ENCODE data around the gene RHD.
"Not testable (repeated sequence)": the region's sequence is repeated elsewhere in the genome, so short reads cannot be mapped to it uniquely, and the experiment has no call there.

Gene RHD

DNA sequence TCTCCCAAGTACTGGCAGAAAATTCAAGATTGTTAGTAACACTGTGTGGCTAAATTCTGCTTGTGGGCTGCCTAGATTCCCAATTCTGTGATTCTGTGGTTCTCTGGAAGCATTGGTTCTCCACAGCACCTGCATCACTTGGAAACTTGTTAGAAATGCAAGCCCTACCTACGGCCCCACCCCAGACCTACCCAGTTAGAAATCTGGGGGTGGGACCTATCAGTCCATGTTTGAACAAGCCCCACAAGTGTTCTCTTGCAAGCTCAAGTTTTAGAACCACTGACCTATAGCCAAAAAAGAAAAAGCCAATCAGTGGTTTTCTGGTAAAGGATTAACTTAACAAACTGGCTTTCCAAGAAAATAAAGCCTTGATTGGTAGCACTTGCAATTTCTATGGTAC lies 35.9 kb downstream of the RHD start:
- not testable (repeated sequence) for DNase-seq (ENCODE audit: low spot score)

DNA sequence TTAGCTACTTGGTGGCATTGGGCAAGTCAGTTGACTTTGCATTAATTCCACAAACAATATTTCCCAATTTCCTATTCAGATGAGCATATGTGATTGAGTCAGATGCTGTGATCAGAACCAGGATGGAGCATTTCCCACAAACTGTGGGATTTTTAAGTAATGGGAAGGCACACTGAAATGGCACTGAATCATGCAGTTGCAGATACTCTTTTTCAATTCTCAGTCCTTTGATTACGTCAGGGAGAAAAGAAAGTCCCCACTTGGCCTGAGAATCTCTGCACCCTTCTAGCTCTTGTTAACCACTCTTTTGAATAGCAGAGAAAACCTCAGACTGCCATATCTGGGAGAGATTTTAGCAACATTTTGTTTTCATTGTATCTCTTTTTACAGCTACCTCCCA lies 36.8 kb downstream of the RHD start:
- DNase-seq (ENCODE audit: low spot score), result not testable (repeated sequence)

DNA sequence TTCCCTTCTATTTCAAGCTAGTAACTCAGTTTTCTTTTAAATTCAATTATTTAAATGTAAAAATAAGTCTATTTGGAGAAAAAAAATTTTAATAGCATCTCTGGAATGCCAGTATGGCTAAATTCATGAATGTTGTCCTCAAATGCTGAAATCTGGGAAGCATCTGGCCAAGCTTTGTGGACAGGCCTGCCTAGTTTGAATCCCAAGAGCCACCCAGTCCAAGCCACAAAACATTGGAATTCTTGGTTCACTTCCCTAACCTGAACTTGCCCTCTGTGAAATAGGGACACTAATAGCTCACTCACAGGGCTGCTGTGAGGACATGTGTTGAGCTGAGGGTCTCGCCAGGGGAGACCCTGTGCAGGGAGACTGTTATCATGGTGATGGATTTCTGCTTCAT lies 37.2 kb downstream of the RHD start:
- DNase-seq (ENCODE audit: low spot score), result not testable (repeated sequence)

DNA sequence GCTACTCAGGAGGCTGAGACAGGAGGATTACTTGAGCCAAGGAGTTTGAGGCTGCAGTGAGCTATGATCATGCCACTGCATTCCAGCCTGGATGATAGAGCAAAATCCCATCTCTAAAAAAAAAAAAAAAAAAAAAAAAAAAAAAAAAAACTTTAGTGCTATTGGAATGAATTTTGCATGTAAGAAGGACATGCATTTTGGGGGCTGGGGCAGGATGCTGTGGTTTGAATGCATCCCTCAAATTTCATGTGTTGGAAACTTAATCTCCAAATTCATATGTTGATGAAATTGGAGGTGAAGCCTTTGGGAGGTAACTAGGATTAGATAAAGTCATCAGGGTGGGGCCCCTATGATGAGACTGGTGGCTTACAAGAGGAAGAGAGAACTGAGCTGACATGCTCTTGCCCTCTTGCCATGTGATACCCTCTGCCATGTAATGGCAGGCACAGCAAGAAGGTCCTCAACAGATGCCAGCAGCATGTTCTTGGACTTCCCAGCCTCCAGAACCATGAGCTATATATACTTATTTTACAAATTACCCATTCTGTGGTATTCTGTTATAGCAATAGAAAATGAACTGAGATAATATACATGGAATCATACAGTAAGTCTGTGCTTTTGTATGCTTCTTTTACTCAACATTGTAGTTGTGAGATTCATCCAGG lies 40.6 kb downstream of the RHD start:
- not testable (repeated sequence) for DNase-seq (ENCODE audit: low spot score)

DNA sequence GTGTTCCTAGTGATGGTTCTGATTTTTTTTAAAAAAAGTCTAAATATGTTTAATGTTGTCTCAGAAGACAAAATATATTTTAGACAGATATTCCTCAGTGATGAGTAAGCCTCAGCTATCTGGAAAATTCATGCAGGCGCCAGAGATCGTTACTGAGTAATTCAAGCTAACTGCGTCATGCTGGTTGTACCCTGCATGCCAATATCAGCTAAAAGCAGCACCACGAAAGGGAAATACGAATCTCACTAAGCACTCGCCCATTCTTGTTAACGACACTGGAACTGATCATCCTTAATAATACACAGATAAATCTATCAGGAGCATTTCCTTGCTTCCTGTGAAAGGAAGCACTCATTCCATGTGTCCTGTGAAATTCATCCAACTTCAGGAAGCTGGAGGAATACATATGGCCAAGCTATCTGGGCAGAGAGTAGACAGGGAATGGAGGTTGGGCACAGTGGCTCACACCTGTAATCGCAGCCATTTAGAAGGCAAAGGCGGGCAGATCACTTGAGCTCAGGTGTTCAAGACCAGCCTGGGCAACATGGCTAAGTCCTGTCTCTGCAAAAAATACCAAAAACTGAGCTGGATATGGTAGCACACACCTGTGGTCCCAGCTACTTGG lies 48.1 kb downstream of the RHD start:
- peak; percentile 30 for DNase-seq (ENCODE audit: low spot score)

DNA sequence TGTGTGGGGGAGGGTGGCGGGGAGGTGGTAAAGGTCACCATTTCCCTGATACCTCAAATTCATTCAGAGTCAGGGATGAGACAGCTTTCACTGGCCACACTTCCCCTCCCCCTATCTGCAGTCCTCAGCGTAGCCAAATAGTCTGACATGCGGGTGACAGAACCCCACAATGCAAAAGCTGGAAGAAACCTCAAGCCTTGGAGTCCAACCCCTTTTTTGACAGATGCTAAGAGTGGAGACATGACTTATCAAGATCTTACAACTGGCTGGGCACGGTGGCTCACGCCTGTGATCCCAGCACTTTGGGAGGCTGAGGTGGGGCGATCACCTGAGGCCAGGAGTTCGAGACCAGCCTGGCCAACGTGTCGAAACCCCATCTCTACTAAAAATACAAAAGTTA lies 49.8 kb downstream of the RHD start:
- DNase-seq (ENCODE audit: low spot score), result not testable (repeated sequence)

DNA sequence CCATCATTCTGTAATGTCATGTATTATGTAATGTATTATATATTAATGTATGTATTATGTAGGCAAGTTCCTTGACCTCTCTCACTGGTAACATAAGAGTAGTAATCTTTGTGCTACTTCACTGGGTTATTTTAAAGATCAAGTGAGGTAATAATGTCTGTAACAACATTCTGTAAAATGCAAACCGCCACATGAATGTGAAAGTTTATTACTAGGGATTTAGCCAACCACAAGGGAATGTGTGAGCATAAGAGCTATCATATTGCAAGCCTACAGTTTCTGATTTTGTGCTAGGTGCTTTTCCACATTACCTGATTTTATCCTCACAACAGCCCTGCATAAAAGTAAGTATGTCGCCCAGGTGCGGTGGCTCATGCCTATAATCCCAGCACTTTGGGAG lies 52.1 kb downstream of the RHD start:
- not testable (repeated sequence) for DNase-seq (ENCODE audit: low spot score)

DNA sequence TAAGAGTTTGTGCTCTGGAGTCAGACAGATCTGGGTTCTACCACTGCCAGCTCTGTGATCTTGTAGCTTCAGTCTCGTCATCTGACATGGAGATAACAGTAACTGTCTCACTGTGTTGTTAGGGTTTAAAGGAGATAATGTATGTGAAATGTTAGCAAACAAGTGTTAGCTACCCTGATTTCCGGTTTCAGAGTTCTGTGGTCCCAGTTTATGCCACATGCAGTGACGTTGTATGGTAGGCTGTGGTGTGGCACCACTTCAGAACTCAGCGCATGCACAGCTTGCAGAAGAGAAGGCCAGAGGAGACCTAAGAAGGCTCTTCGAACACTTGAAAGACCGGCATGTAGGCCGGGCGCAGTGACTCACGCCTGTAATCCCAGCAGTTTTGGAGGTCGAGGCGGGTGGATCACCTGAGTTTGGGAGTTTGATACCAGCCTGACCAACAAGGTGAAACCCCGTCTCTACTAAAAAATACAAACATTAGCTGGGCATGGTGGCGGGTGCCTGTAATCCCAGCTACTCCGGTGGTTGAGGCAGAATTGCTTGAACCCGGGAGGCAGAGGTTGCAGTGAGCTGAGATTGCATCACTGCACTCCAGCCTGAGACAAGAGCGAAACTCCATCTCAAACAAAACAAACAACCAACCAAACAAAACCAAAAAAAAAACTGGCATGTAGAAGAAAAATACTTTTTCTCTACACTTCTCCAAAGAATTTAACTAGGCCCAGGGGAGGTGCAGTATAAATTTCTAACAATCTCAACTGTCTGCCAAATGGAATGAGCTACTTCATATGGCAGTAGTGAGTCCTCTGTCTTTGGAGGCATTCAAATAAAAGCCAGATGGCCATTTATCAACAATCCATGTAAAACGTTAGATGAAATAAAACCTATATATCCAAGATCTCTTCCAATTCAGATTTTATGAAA lies 55.8 kb downstream of the RHD start:
- not testable (repeated sequence) for DNase-seq (ENCODE audit: low spot score)

DNA sequence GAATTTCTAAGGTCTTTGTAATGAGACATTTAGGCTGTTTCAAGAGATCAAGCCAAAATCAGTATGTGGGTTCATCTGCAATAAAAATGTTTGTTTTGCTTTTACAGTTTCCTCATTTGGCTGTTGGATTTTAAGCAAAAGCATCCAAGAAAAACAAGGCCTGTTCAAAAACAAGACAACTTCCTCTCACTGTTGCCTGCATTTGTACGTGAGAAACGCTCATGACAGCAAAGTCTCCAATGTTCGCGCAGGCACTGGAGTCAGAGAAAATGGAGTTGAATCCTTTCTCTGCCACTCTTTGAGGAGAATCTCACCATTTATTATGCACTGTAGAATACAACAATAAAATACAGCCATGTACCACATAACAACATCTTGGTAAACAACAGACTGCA lies 56.5 kb downstream of the RHD start:
- DNase-seq (ENCODE audit: low spot score), result not testable (repeated sequence)

DNA sequence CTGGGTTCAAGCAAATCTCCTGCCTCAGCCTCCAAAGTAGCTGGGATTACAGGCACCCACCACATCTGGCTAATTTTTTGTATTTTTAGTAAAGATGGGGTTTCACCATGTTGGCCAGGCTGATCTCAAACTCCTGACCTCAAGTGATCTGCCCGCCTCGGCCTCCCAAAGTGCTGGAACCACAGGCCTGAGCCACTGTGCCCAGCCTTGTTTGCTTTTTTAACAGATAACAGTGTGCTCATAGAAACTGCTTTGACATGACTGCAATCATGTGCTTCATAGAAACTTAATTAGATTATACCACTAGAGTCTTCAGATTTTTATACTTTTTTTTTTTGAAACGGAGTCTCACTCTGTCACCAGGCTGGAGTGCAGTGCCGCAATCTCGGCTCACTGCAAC lies 57.0 kb downstream of the RHD start:
- not testable (repeated sequence) for DNase-seq (ENCODE audit: low spot score)

DNA sequence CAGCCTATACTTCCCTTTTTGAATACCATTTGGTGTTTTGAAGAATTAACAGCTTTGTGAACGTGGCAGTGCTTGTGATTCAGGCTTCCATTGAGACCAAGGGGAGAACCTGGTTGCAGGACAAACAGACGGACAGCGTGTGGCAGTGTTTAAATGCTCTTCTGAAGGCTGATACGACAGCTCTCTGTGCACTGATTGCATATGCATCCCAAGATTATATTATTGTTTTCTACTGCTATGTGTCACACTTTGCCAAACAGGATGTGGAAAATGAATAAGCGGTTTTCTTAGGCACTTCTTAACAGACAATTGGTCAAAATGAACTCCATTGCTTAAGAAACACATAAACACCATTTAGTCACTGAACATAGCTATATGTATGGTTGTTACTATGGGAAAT lies 57.6 kb downstream of the RHD start:
- DNase-seq (ENCODE audit: low spot score), result not testable (repeated sequence)

DNA sequence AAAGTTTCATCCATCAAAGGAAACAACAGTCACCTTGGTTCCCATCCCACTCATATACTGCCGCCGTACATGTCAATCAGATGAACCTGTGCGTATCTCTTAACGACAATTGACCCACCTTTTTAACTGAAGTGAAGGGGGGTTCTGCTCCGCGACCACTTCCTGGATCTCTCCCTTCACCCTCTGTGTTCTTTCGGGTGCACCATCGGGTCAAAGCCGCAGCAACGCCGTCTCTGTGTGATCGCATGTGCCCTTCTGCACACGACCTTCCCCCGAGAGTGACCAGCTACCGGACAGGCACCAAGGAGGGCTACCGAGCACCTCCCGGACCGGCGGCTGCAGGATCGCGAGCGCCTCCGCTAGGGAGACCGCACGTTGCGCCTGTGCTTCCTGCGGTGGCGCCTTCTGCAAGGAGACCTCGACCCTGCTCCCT lies 64.6 kb downstream of the RHD start:
- not testable (repeated sequence) for DNase-seq (ENCODE audit: low spot score)

DNA sequence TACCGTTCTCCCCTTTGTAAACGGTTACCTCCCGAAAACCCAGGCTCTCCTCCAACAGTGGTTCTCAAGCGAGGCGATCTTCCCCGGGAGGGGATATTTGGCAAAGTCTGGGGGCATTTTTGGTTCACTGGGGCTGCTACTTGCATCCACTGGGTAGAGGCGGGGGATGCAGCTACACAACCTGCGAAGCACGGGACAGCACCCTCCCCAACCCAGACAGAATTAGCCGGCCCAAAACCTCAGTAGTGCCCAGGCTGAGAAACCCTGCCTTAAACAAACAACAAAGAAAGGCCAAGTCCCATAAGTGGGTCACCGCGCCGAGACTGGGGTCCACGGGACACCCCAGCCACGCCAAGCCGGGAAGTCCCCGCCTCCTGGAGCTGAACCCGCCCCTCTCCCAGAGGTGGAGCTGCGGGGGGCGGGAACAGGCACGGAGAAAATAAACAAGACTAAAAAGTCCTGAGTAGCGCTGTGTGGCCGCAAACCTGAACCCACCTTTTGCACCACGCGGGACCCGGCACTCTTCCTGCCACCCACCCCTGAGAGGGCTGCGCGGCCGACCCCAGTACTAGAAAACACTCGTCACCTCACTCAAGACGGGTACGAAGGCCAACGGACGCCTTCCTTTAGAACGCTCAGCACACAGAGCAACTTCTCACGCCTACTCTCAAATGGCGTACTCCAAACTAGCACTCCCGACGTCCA lies 65.3 kb downstream of the RHD start:
- DNase-seq (ENCODE audit: low spot score), result not testable (repeated sequence)

DNA sequence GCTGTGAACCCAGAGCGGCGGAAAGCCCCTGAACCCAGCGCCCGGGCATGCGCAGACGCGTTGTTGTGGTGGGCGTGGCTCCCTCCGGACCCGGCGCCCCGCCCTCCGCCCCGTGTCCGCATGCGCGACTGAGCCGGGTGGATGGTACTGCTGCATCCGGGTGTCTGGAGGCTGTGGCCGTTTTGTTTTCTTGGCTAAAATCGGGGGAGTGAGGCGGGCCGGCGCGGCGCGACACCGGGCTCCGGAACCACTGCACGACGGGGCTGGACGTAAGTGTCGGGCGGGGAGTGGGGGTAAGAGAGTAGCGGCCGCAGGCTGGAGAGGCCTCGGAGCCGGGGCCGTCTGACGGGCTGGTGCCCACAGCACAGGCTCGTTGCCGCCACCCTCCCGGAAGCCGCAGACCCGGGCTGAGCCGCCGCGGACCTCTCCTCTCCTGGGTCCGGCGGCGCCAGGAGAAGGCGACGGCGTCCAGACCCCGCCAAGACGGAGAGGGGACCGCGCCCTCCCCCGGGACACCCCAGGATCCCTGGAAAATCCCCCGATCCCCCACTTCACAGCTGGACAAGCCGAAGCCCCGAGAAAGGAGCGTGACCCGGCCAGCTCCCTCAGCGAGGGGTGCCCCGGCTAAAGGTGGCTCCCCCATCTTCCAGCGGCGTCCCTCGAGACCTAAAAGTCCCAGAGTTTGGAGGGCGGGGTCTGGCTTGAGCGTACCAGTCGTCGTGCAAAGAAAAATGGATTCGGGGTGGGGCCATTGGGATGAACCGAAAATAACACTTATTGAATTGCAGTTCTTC lies 66.1 kb downstream of the RHD start, which contains the start of gene TMEM50A:
Gene TMEM50A (plus strand): TSS at position 147 of the 794 bp plus-strand sequence. CDS start 2,153 bp downstream, outside the sequence.
- peak; percentile 89 for DNase-seq (ENCODE audit: low spot score)

DNA sequence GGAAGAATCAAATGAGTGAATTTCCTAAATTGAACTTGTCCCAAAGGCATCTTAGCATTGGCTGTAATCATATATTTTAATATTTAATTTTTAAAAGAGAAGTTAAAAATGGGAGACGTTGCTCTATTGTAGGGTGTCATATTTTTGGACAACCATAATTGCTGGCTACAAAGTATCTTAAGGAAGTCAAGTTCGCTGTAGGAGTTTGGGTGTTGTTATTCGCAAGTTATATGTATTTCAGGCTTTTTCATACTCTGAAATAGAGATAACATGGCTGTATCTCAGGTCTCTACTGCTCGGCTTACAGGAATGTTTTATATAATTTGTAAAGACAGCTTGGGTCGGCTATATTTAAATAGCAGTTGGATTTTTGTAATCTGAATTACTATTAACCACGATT lies 66.7 kb downstream of the RHD start:
- DNase-seq (ENCODE audit: low spot score), result peak; percentile 5

DNA sequence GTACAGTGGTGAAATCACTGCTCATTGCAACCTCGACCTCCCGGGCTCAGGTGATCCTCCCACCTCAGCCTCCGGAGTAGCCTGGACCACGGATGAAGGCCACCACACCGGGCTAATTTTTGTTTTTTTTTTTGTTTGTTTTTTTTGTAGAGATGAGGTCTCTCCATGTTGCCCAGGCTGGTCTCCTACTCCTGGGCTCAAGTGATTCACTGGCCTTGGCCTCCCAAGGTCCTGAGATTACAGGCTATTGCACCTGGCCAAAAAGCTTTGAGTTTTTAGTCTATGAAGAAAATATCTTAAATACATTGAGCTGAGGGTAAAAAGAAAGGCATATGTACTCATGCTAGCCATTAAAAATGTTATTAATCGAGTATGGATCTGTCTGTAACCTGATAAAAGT lies 69.4 kb downstream of the RHD start:
- no peak for DNase-seq (ENCODE audit: low spot score)

DNA sequence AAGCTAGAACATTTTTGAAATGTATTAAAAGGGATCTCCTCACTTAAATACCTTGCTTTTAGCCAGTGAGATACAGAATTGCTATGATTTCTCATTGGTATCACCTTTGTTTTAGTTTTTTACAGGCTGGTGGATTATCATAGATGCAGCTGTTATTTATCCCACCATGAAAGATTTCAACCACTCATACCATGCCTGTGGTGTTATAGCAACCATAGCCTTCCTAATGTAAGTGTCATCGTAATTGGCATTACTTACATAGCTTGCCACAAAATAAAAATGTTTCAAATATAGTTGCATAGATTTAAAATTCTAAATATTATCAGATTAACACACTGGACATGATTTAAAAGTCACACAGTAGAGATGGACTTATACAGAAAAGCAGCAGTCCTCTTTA lies 70.5 kb downstream of the RHD start:
- DNase-seq (ENCODE audit: low spot score), result no peak

DNA sequence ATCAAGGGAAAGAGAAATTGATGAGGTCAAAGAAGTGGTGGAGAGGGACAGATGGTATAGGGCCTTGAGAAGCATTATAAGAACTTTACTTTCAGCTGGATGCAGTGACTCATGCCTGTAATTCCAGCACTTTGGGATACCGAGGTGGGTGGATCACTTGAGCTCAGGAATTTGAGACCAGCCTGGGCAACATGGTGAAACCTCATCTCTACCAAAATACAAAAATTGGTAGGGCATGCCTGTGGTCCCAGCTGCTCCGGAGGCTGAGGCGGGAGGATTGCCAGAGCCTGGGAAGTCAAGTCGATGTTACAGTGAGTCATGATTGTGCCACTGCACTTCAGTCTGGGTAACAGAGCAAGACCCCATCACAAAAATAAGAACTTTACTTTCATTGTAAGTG lies 71.6 kb downstream of the RHD start:
- peak; percentile 31 for DNase-seq (ENCODE audit: low spot score)

DNA sequence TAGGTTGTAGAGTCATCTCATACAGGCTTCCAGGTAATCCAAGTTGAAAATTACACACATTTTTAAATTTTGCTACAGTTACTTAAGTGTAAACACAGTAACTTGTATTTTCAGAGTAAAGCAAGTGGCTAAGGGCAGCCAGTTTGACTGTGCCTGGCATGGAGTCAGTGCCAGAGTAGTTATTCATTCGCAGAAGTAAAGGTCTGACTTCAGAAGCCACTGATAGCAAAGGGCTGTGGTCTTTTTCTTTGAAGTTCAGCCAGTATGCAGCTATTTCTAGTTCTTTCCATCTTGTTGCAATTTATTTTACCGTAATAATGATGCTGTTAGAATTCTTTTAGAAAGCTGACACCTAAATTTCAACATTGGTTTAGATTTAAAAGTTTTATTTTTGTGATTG lies 75.2 kb downstream of the RHD start:
- DNase-seq (ENCODE audit: low spot score), result no peak

DNA sequence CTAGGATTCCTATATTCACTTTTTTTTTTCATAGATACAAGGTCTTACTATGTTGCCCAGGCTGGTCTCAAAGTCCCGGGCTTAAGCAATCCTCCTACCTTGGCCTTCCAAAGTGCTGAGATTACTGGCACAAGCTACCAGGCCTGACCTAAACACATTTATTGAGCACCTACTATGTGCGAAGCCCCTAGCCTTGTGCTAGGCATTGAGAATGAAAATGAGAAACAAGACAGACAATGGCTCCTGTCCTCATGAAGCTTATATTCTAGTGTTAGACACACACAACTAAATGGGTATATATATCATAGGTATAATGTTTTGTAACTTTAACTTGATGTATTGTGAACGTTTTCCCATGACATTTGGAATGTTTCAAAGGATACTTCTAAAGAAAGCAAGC lies 77.3 kb downstream of the RHD start:
- no peak for DNase-seq (ENCODE audit: low spot score)

DNA sequence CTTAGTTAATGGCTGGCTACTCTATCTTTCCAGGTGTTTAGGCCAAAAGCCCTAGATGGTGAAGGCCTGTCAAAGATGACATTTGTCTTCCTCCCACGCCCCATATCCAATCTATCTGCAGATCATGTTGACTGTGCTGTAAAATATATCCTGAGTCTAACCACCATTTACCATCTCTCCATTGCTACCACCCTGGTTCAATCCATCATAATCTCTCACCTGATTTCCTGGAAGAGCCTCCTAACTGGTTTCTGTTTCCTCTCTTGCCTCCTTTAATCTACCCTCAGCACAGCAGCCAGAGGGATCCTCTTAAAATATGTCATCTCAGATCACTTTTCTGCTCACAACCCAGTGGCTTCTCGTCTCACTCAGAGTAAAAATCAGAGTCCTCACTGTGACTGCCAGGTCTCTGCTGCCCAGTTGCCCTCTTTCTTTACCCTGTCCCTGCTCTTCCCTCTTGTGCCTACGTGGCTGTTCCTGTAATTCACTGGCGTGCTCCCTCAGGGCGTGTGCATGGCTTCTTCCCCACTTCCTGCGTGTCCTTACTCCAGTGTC lies 83.6 kb downstream of the RHD start:
- DNase-seq (ENCODE audit: low spot score), result no peak

Data from kidney tubule cell (primary cell).